Measurements from ENCODE around the gene SLC27A2.

Gene SLC27A2

GRCh38 chr15:50251638-50252182 lies 69.7 kb downstream of the SLC27A2 start:
- no peak for TF ChIP-seq FOXP2 (optimal IDR thresholded peaks at IDR 0.05; ENCODE audit: borderline replicate concordance, extremely low read depth, extremely low read length, insufficient read depth)
- TF ChIP-seq POLR2AphosphoS5 (IDR thresholded peaks at IDR 0.05; ENCODE audit: low read depth, low read length) = no peak

GRCh38 chr15:50252556-50252955 lies 70.6 kb downstream of the SLC27A2 start:
- TF ChIP-seq FOXP2 (optimal IDR thresholded peaks at IDR 0.05; ENCODE audit: borderline replicate concordance, extremely low read depth, extremely low read length, insufficient read depth) (no peak), SIN3A (IDR thresholded peaks at IDR 0.05; ENCODE audit: borderline replicate concordance, insufficient read depth, low read length) (no peak), TAF1 (IDR thresholded peaks at IDR 0.05; ENCODE audit: borderline replicate concordance, insufficient read depth, low read length) (no peak), REST (IDR thresholded peaks at IDR 0.05; ENCODE audit: insufficient read depth in 1 of 2, low read depth in 2 of 2, low read length in 2 of 2) (no peak), POLR2AphosphoS5 (IDR thresholded peaks at IDR 0.05; ENCODE audit: low read depth, low read length) (no peak)

GRCh38 chr15:50256188-50257041 lies 74.4 kb downstream of the SLC27A2 start:
- TF ChIP-seq SIN3A (IDR thresholded peaks at IDR 0.05; ENCODE audit: borderline replicate concordance, insufficient read depth, low read length) (no peak), POLR2AphosphoS5 (IDR thresholded peaks at IDR 0.05; ENCODE audit: low read depth, low read length) (no peak), REST (IDR thresholded peaks at IDR 0.05; ENCODE audit: insufficient read depth in 1 of 2, low read depth in 2 of 2, low read length in 2 of 2) (no peak), FOXP2 (optimal IDR thresholded peaks at IDR 0.05; ENCODE audit: borderline replicate concordance, extremely low read depth, extremely low read length, insufficient read depth) (no peak), TAF1 (IDR thresholded peaks at IDR 0.05; ENCODE audit: borderline replicate concordance, insufficient read depth, low read length) (no peak)

GRCh38 chr15:50257332-50257731 lies 75.3 kb downstream of the SLC27A2 start:
- no peak for TF ChIP-seq TAF1 (IDR thresholded peaks at IDR 0.05; ENCODE audit: borderline replicate concordance, insufficient read depth, low read length)
- no peak for TF ChIP-seq FOXP2 (optimal IDR thresholded peaks at IDR 0.05; ENCODE audit: borderline replicate concordance, extremely low read depth, extremely low read length, insufficient read depth)
- no peak for TF ChIP-seq REST (IDR thresholded peaks at IDR 0.05; ENCODE audit: insufficient read depth in 1 of 2, low read depth in 2 of 2, low read length in 2 of 2)

- TF ChIP-seq TAF1 (IDR thresholded peaks at IDR 0.05; ENCODE audit: borderline replicate concordance, insufficient read depth, low read length) = no peak
Observed at GRCh38 chr15:50257924-50258323, 75.9 kb downstream of the SLC27A2 start.

GRCh38 chr15:50259276-50259675 lies 77.3 kb downstream of the SLC27A2 start:
- no peak for TF ChIP-seq FOXP2 (optimal IDR thresholded peaks at IDR 0.05; ENCODE audit: borderline replicate concordance, extremely low read depth, extremely low read length, insufficient read depth)
- TF ChIP-seq POLR2AphosphoS5 (IDR thresholded peaks at IDR 0.05; ENCODE audit: low read depth, low read length) = no peak
- TF ChIP-seq SIN3A (IDR thresholded peaks at IDR 0.05; ENCODE audit: borderline replicate concordance, insufficient read depth, low read length) = no peak
- TF ChIP-seq TAF1 (IDR thresholded peaks at IDR 0.05; ENCODE audit: borderline replicate concordance, insufficient read depth, low read length) = no peak
- no peak for TF ChIP-seq REST (IDR thresholded peaks at IDR 0.05; ENCODE audit: insufficient read depth in 1 of 2, low read depth in 2 of 2, low read length in 2 of 2)
